WTC11 (cell line): ENCODE results near the gene HDAC5. TPM values are rescaled to one million over a fixed set of nuclear protein-coding genes. Genes with fewer than 3 reads are reported as not detected.

Source experiments
- ATAC-seq: fragments of 200-7000 bp; cut with Tn5 transposase; 2 replicates; pipeline ENCODE4 v1.10.0; 2021; ENCODE audit warnings: mild to moderate bottlenecking, moderate library complexity
- CTCF ChIA-PET: fragments of 300-600 bp; sonication (Branson Sonifier 250); formaldehyde crosslinking; loops from one replicate; lab custom pipeline; 2021; ENCODE audit warnings: antibody characterized with exemption; lab: Charles Lee
- POLR2A ChIA-PET: fragments of 350-600 bp; sonication (Branson Sonifier 250); formaldehyde crosslinking; loops from one replicate; lab custom pipeline; 2021; ENCODE audit warnings: antibody characterized with exemption; lab: Charles Lee
- DNase-seq: peaks from one replicate; pipeline ENCODE4 v3.0.0; 2021; ENCODE audit warnings: low spot score
- H3K27ac Mint-ChIP-seq: 2 replicates; pipeline ENCODE4 v1.8.0; 2021; ENCODE audit warnings: mixed read lengths
- H3K27me3 Mint-ChIP-seq: 2 replicates; pipeline ENCODE4 v1.8.0; 2021; ENCODE audit warnings: low read depth, mild to moderate bottlenecking, moderate library complexity, mixed read lengths
- H3K36me3 Mint-ChIP-seq: 2 replicates; pipeline ENCODE4 v1.8.0; 2021; ENCODE audit warnings: mixed read lengths
- H3K4me1 Mint-ChIP-seq: 2 replicates; pipeline ENCODE4 v1.8.0; 2022; ENCODE audit warnings: mixed read lengths
- H3K4me3 Mint-ChIP-seq: 2 replicates; pipeline ENCODE4 v1.8.0; 2021; ENCODE audit warnings: mild to moderate bottlenecking, moderate library complexity, mixed read lengths
- H3K9me3 Mint-ChIP-seq: 2 replicates; pipeline ENCODE4 v1.8.0; 2021; ENCODE audit warnings: mixed read lengths
- CDX4 ChIP-seq: fragments of 250-450 bp; sonication (Bioruptor Pico); IDR thresholded peaks from 2 replicates; pipeline ENCODE4 v1.9.0; 2021; ENCODE audit warnings: moderate library complexity, mild to moderate bottlenecking, inconsistent platforms, borderline replicate concordance
- E2F1 ChIP-seq: sonication (generic); formaldehyde crosslinking; IDR thresholded peaks from 2 replicates; pipeline ENCODE4 v1.8.0; 2022; ENCODE audit warnings: mild to moderate bottlenecking, missing genetic modification reagents
- E2F4 ChIP-seq: sonication (generic); formaldehyde crosslinking; IDR thresholded peaks from 2 replicates; pipeline ENCODE4 v1.8.1; 2022; ENCODE audit warnings: low read depth, mild to moderate bottlenecking, moderate library complexity, missing genetic modification reagents, borderline replicate concordance
- FOXK1 ChIP-seq: sonication (generic); formaldehyde crosslinking; IDR thresholded peaks from 2 replicates; pipeline ENCODE4 v1.8.0; 2022; ENCODE audit warnings: mild to moderate bottlenecking, moderate library complexity, missing genetic modification reagents
- GABPB1 ChIP-seq: sonication (generic); formaldehyde crosslinking; IDR thresholded peaks from 2 replicates; pipeline ENCODE4 v1.8.1; 2023; ENCODE audit warnings: mild to moderate bottlenecking, missing genetic modification reagents
- HMGXB4 ChIP-seq: sonication (generic); formaldehyde crosslinking; IDR thresholded peaks from 2 replicates; pipeline ENCODE4 v1.8.1; 2023; ENCODE audit warnings: mild to moderate bottlenecking, moderate library complexity, missing genetic modification reagents
- KAT7 ChIP-seq: sonication (generic); formaldehyde crosslinking; IDR thresholded peaks from 2 replicates; pipeline ENCODE4 v1.8.1; 2023; ENCODE audit warnings: missing genetic modification reagents, mild to moderate bottlenecking, borderline replicate concordance
- MLX ChIP-seq: sonication (generic); formaldehyde crosslinking; IDR thresholded peaks from 2 replicates; pipeline ENCODE4 v1.8.1; 2023; ENCODE audit warnings: mild to moderate bottlenecking, missing genetic modification reagents, moderate library complexity
- NR3C1 ChIP-seq: sonication (generic); formaldehyde crosslinking; conservative IDR thresholded peaks from 2 replicates; pipeline ENCODE4 v1.8.1; 2023; ENCODE audit warnings: low read depth, mild to moderate bottlenecking, missing genetic modification reagents
- PRDM15 ChIP-seq: sonication (generic); formaldehyde crosslinking; IDR thresholded peaks from 2 replicates; pipeline ENCODE4 v1.8.0; 2022; ENCODE audit warnings: missing genetic modification reagents
- PRRX2 ChIP-seq: fragments of 250-450 bp; sonication (Bioruptor Pico); IDR thresholded peaks from 2 replicates; pipeline ENCODE4 v1.8.0; 2021; ENCODE audit warnings: mild to moderate bottlenecking
- RELA ChIP-seq: sonication (generic); formaldehyde crosslinking; IDR thresholded peaks from 2 replicates; pipeline ENCODE4 v1.8.1; 2022; ENCODE audit warnings: missing genetic modification reagents, mild to moderate bottlenecking, borderline replicate concordance
- SMAD4 ChIP-seq: sonication (generic); formaldehyde crosslinking; IDR thresholded peaks from 2 replicates; pipeline ENCODE4 v1.8.0; 2022; ENCODE audit warnings: mild to moderate bottlenecking, missing genetic modification reagents
- SOX15 ChIP-seq: fragments of 250-450 bp; sonication (Bioruptor Pico); IDR thresholded peaks from 2 replicates; pipeline ENCODE4 v1.9.0; 2021; ENCODE audit warnings: mild to moderate bottlenecking
- TCF7 ChIP-seq: sonication (generic); formaldehyde crosslinking; IDR thresholded peaks from 2 replicates; pipeline ENCODE4 v1.8.0; 2022; ENCODE audit warnings: mild to moderate bottlenecking, low read depth, missing genetic modification reagents, moderate library complexity
- ZBTB21 ChIP-seq: sonication (generic); formaldehyde crosslinking; IDR thresholded peaks from 2 replicates; pipeline ENCODE4 v1.8.1; 2023; ENCODE audit warnings: mild to moderate bottlenecking, missing genetic modification reagents, borderline replicate concordance
- ZMAT4 ChIP-seq: fragments of 250-450 bp; sonication (Bioruptor Pico); IDR thresholded peaks from 2 replicates; pipeline ENCODE4 v1.9.0; 2021; ENCODE audit warnings: mild to moderate bottlenecking
- ZNF138 ChIP-seq: sonication (generic); formaldehyde crosslinking; conservative IDR thresholded peaks from 2 replicates; pipeline ENCODE4 v1.8.1; 2022; ENCODE audit warnings: mild to moderate bottlenecking, moderate library complexity, missing genetic modification reagents
- ZNF263 ChIP-seq: sonication (generic); formaldehyde crosslinking; IDR thresholded peaks from 2 replicates; pipeline ENCODE4 v1.8.1; 2022; ENCODE audit warnings: low read depth, mild to moderate bottlenecking, moderate library complexity, missing genetic modification reagents
- ZNF396 ChIP-seq: fragments of 250-450 bp; sonication (Bioruptor Pico); IDR thresholded peaks from 2 replicates; pipeline ENCODE4 v1.8.0; 2021; ENCODE audit warnings: mild to moderate bottlenecking, moderate library complexity, borderline replicate concordance
- ZNF423 ChIP-seq: fragments of 250-450 bp; sonication (Bioruptor Pico); IDR thresholded peaks from 2 replicates; pipeline ENCODE4 v2.1.2; 2022; ENCODE audit warnings: mild to moderate bottlenecking, moderate library complexity
- ZNF532 ChIP-seq: fragments of 250-450 bp; sonication (Bioruptor Pico); IDR thresholded peaks from 2 replicates; pipeline ENCODE4 v1.9.0; 2021; ENCODE audit warnings: mild to moderate bottlenecking, borderline replicate concordance
- total RNA-seq: library from RNA; stranded (reverse); gene quantifications from 3 replicates; pipeline ENCODE4 v1.2.3, GENCODE V29; 2021

Gene HDAC5
- total RNA-seq, 1 experiment from 2014 or later, result 61.6 TPM

- TF ChIP-seq ZNF532 (CRISPR knock-in tag), result no peak
- no peak for TF ChIP-seq SMAD4 (CRISPR knock-in tag)
- TF ChIP-seq ZNF263, result no peak
- no peak for TF ChIP-seq ZMAT4 (CRISPR knock-in tag)
- TF ChIP-seq PRDM15 (CRISPR knock-in tag), result no peak
- TF ChIP-seq ZBTB21 (CRISPR knock-in tag), result no peak
- TF ChIP-seq FOXK1 (CRISPR knock-in tag), result no peak
- no peak for TF ChIP-seq ZNF423 (CRISPR knock-in tag)
- TF ChIP-seq ZNF138 (CRISPR knock-in tag), result no peak
- TF ChIP-seq GABPB1, result no peak
- no peak for TF ChIP-seq RELA (CRISPR knock-in tag)
- TF ChIP-seq ZNF396 (CRISPR knock-in tag), result no peak
- no peak for TF ChIP-seq E2F4 (CRISPR knock-in tag)
Observed at GRCh38 chr17:44039829-44040635, 83.4 kb downstream of the HDAC5 start (continued).

- TF ChIP-seq MLX (no peak), NR3C1 (no peak), HMGXB4 (CRISPR knock-in tag) (no peak), SOX15 (no peak), PRRX2 (CRISPR knock-in tag) (no peak), SMAD4 (CRISPR knock-in tag) (no peak), KAT7 (no peak), CDX4 (no peak), TCF7 (CRISPR knock-in tag) (no peak), E2F1 (CRISPR knock-in tag) (no peak)
- Mint-ChIP-seq H3K27me3 (no peaks in the 10 kb centered on the region), H3K4me1 (no peaks in the 10 kb centered on the region), H3K4me3 (no peak overlapping the region), H3K9me3 (no peaks in the 10 kb centered on the region), H3K27ac (no peak overlapping the region), H3K36me3 (peaks cover 44% of the 10 kb centered on the region)
- ChIA-PET CTCF (no interaction called here), POLR2A (no interaction called here)
- ATAC-seq (no peak), DNase-seq (no peak)
Observed at GRCh38 chr17:44038604-44039011, 84.8 kb downstream of the HDAC5 start.
